Anterior cingulate cortex (tissue), 58 donors: ENCODE measurements around the gene DGCR6.
"Not testable (repeated sequence)": the region's sequence is repeated elsewhere in the genome, so short reads cannot be mapped to it uniquely, and the experiment has no call there.

Source experiments
- DNase-seq, 58 donors: peaks; one replicate each; lab custom pipeline; 2025; lab: John Stamatoyannopoulos, UW

DGCR6 gene

DNA sequence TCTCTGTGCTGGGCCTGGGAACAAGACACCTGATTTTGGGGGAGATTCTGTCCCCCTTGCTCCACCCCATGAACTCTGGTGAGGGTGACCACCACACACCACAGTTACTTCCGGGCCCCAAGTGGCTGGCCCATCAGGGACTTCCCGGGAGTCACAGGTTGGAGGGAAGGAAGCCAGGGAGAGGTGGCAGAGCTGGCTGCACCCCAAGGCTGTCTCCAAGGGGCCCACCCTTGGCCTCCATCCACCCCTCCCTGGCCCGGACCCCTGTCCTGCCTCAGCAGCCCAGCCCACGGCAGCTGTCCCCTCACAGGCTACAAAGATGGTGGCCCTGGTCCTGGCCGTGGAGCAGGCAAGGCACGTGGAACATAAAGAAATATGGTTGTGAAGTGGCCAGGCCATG, 53.1 kb downstream of the DGCR6 start:
- not testable (repeated sequence) for DNase-seq

DNA sequence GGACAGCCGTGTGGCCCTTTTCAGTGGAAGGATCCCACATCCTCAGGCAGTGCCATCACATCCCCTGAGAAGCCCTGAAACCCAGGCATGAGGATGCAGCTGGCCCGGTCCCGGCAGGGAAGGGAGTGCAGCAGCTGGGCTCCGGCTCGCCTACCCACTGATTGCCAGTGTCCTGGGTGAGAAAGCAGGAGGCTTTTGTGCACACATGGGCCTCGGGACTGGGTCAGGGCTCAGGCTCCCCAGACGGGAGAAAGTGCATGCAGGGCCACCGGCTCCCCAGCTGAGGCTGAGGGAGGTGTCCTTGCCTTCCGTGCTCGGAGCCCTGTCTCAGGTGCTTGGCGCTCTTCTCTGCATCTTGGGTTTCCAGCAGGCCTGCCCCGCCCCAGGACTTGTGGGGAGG, 53.6 kb downstream of the DGCR6 start:
- DNase-seq: not testable (repeated sequence)

GRCh38 chr22:18960166-18960820, 54.2 kb downstream of the DGCR6 start:
- DNase-seq: not testable (repeated sequence)

- not testable (repeated sequence) for DNase-seq
These were observed 55.1 kb downstream of the DGCR6 start for GRCh38 chr22:18961201-18961600.
